Stimulated activated CD8-positive, alpha-beta memory T cell treated with anti-CD3 and anti-CD28 coated beads, Interleukin-7, amount 100 ng/mL, for 1 hour (primary cell): Measurements from ENCODE around the gene SLC1A3.

Experiments used
- DNase-seq, 2 donors: peaks; one replicate each; pipeline ENCODE4 v3.0.0-alpha.2; 2020; ENCODE audit warnings: low read depth in 2 of 2

Gene SLC1A3

GRCh38 chr5:36717131-36717695 is 110.8 kb downstream of the SLC1A3 start:
- DNase-seq: no peak

GRCh38 chr5:36719282-36719681 is 112.9 kb downstream of the SLC1A3 start:
- no peak for DNase-seq

- DNase-seq: no peak
Observed at GRCh38 chr5:36720688-36721087, 114.3 kb downstream of the SLC1A3 start.

GRCh38 chr5:36721664-36722235 is 115.3 kb downstream of the SLC1A3 start:
- DNase-seq: no peak

- no peak for DNase-seq
Observed at GRCh38 chr5:36722900-36723299, 116.5 kb downstream of the SLC1A3 start.

- no peak for DNase-seq
Observed at GRCh38 chr5:36723912-36724311, 117.5 kb downstream of the SLC1A3 start.

GRCh38 chr5:36724467-36725332 is 118.3 kb downstream of the SLC1A3 start:
- no peak for DNase-seq

- no peak for DNase-seq
Observed at GRCh38 chr5:36726317-36726716, 119.9 kb downstream of the SLC1A3 start.

GRCh38 chr5:36726767-36727166 is 120.4 kb downstream of the SLC1A3 start:
- no peak for DNase-seq

- DNase-seq: no peak
Observed at GRCh38 chr5:36728697-36729543, 122.5 kb downstream of the SLC1A3 start.

GRCh38 chr5:36730537-36731216 is 124.3 kb downstream of the SLC1A3 start:
- DNase-seq: no peak

GRCh38 chr5:36733183-36733582 is 126.8 kb downstream of the SLC1A3 start:
- DNase-seq: no peak

- no peak for DNase-seq
Observed at GRCh38 chr5:36734422-36734821, 128.0 kb downstream of the SLC1A3 start.

- DNase-seq: no peak
Observed at GRCh38 chr5:36735891-36736290, 129.5 kb downstream of the SLC1A3 start.
